Keratinocyte (primary cell): ENCODE results near the gene ERFL. TPM values are rescaled to one million over a fixed set of nuclear protein-coding genes. Genes with fewer than 3 reads are reported as not detected.

ENCODE experiments used
- DNase-seq: peaks from one replicate; pipeline ENCODE4 v3.0.0-alpha.2; 2011; ENCODE audit warnings: low read depth, missing footprints, low spot score
- FAIRE-seq: peaks from 2 replicates; lab custom pipeline; 2011; peaks lifted over from hg19 to GRCh38; lab: Jason Lieb, UNC
- H2AFZ ChIP-seq: 2 replicates; pipeline ENCODE4 v1.6.0; 2012; ENCODE audit warnings: low read length, control low read depth, inconsistent platforms; ENCODE audit not compliant: control insufficient read depth
- H3K27ac ChIP-seq: 2 replicates; pipeline ENCODE4 v1.5.1; 2011; ENCODE audit warnings: low read length; ENCODE audit not compliant: control insufficient read depth, insufficient read depth
- H3K27me3 ChIP-seq: 3 replicates; pipeline ENCODE4 v1.6.0; 2011; ENCODE audit warnings: low read length; ENCODE audit not compliant: control insufficient read depth, insufficient read depth; ENCODE audit errors: extremely low read depth
- H3K36me3 ChIP-seq, 2 experiments: 2 replicates in 1 of 2; 3 replicates in 1 of 2; pipeline ENCODE4 v1.5.1; 2011; ENCODE audit warnings: low read length in 2 of 2, mild to moderate bottlenecking in 1 of 2; ENCODE audit not compliant: control insufficient read depth in 2 of 2, insufficient read depth in 2 of 2; ENCODE audit errors: extremely low read depth in 1 of 2
- H3K4me1 ChIP-seq: 3 replicates; pipeline ENCODE4 v1.5.1; 2011; ENCODE audit warnings: low read length; ENCODE audit not compliant: control insufficient read depth, insufficient read depth; ENCODE audit errors: extremely low read depth
- H3K4me2 ChIP-seq: 3 replicates; pipeline ENCODE4 v1.6.0; 2011; ENCODE audit warnings: low read depth, low read length; ENCODE audit not compliant: control insufficient read depth, insufficient read depth; ENCODE audit errors: extremely low read depth
- H3K4me3 ChIP-seq, 3 experiments: fragments of 200-600 bp in 1 of 3; sonication (generic) in 1 of 3; 2 replicates in 2 of 3; 3 replicates in 1 of 3; pipeline ENCODE4 v1.5.1; 2011 to 2016; ENCODE audit warnings: low read length in 3 of 3, mild to moderate bottlenecking in 3 of 3, control low read depth in 2 of 3, inconsistent platforms in 1 of 3, low read depth in 1 of 3, mixed read lengths in 1 of 3, mixed run types in 1 of 3, moderate library complexity in 1 of 3; ENCODE audit not compliant: control insufficient read depth in 2 of 3, insufficient read depth in 2 of 3; ENCODE audit errors: extremely low read depth in 1 of 3
- H3K79me2 ChIP-seq: 2 replicates; pipeline ENCODE4 v1.6.0; 2012; ENCODE audit warnings: low read length; ENCODE audit not compliant: control insufficient read depth, insufficient read depth
- H3K9ac ChIP-seq: 3 replicates; pipeline ENCODE4 v1.6.0; 2011; ENCODE audit warnings: low read length; ENCODE audit not compliant: control insufficient read depth, insufficient read depth; ENCODE audit errors: extremely low read depth
- H3K9me1 ChIP-seq: 3 replicates; pipeline ENCODE4 v1.6.0; 2011; ENCODE audit warnings: low read length; ENCODE audit not compliant: control insufficient read depth, insufficient read depth; ENCODE audit errors: extremely low read depth
- H3K9me3 ChIP-seq: 2 replicates; pipeline ENCODE4 v1.5.1; 2012; ENCODE audit warnings: low read depth, low read length; ENCODE audit not compliant: control insufficient read depth
- H4K20me1 ChIP-seq: 3 replicates; pipeline ENCODE4 v1.6.0; 2011; ENCODE audit warnings: low read length; ENCODE audit not compliant: control insufficient read depth, insufficient read depth; ENCODE audit errors: extremely low read depth
- EZH2 ChIP-seq: IDR thresholded peaks from one replicate; pipeline ENCODE4 v1.6.1; 2012; ENCODE audit warnings: inconsistent platforms, mild to moderate bottlenecking, low read length, moderate library complexity
- dilution Hi-C: fragments of 300-500 bp; cut with MboI; formaldehyde crosslinking; loops from one replicate; pipeline ENCODE4 v1.7.0; 2020; ENCODE audit warnings: low sequenced_read_pairs; ENCODE audit not compliant: extremely low pct_ligation_motif_present
- polyA plus RNA-seq, 5 experiments: library from polyadenylated mRNA; depleted of rRNA in 3 of 5; stranded (reverse) in 3 of 5; stranded (forward) in 1 of 5; unstranded in 1 of 5; fragments of >200 nt; gene quantifications; 1 replicate in 1 of 5; 2 replicates in 3 of 5; 3 replicates in 1 of 5; pipeline versions ENCODE4 v1.2.1 to v1.2.3, GENCODE V29; 2011 to 2012; ENCODE audit warnings: missing spikeins in 2 of 5, low read depth in 1 of 5, low replicate concordance in 1 of 5
- TF ChIP-seq, protein P1 (sequence below), 3 experiments: IDR thresholded peaks in 1 of 3; conservative IDR thresholded peaks in 1 of 3; optimal IDR thresholded peaks in 1 of 3; 2 replicates in 2 of 3; 3 replicates in 1 of 3; pipeline versions ENCODE3 to v1.5.1; 2011; ENCODE audit warnings: low read length in 3 of 3, mild to moderate bottlenecking in 3 of 3, moderate library complexity in 2 of 3, control low read depth in 1 of 3, inconsistent platforms in 1 of 3; ENCODE audit not compliant: insufficient read depth in 2 of 3; ENCODE audit errors: extremely low read depth in 1 of 3

The ERFL gene
- polyA plus RNA-seq, 1 donor (not counting 4 experiments of a cell fraction or from before 2014, with no cell fraction given) = not detected

DNA sequence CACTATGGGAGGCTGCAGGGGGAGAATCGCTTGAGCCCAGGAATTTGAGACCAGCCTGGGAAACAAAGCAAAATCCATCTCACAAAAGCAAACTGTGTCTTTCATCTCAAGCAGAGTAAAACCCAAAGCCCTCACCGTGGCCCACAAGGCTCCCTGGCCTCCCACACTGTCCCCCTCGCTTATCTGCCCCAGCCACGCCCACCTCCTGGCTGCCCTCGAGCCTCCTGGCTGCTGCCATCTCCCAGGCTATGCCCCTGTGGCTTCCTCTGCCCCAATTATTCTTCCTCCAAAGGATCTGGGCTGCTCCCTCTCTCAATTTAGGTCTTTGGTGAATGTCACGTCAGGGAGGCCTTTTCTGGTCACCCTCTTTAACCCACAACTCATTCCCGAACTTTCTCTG, 27.3 kb upstream of the ERFL start:
- DNase-seq (no peak), FAIRE-seq (no peak)
- Histone ChIP-seq H3K4me3 (no peak overlapping the region), H3K27ac (no peak overlapping the region), H2AFZ (no peak overlapping the region), H3K36me3 (peaks cover 0 to 9% of the 10 kb centered on the region in 2 experiments), H3K9me1 (no peaks in the 10 kb centered on the region), H3K9me3 (no peaks in the 10 kb centered on the region), H3K4me1 (peaks cover 14% of the 10 kb centered on the region), H3K9ac (no peak overlapping the region), H3K4me2 (no peak overlapping the region), H4K20me1 (peaks cover 7% of the 10 kb centered on the region), H3K79me2 (no peaks in the 10 kb centered on the region), H3K27me3 (no peaks in the 10 kb centered on the region)
- dilution Hi-C loops = no loop called here
- TF ChIP-seq EZH2 = no peak
- TF ChIP-seq, protein P1, sequence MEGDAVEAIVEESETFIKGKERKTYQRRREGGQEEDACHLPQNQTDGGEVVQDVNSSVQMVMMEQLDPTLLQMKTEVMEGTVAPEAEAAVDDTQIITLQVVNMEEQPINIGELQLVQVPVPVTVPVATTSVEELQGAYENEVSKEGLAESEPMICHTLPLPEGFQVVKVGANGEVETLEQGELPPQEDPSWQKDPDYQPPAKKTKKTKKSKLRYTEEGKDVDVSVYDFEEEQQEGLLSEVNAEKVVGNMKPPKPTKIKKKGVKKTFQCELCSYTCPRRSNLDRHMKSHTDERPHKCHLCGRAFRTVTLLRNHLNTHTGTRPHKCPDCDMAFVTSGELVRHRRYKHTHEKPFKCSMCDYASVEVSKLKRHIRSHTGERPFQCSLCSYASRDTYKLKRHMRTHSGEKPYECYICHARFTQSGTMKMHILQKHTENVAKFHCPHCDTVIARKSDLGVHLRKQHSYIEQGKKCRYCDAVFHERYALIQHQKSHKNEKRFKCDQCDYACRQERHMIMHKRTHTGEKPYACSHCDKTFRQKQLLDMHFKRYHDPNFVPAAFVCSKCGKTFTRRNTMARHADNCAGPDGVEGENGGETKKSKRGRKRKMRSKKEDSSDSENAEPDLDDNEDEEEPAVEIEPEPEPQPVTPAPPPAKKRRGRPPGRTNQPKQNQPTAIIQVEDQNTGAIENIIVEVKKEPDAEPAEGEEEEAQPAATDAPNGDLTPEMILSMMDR (optimal IDR thresholded peaks at IDR 0.05 in 1 of 3, IDR thresholded peaks at IDR 0.05 in 1 of 3, conservative IDR thresholded peaks at IDR 0.05 in 1 of 3; ENCODE audit: extremely low read depth in 1 of 3, insufficient read depth in 2 of 3, low read length in 3 of 3) = no peak

DNA sequence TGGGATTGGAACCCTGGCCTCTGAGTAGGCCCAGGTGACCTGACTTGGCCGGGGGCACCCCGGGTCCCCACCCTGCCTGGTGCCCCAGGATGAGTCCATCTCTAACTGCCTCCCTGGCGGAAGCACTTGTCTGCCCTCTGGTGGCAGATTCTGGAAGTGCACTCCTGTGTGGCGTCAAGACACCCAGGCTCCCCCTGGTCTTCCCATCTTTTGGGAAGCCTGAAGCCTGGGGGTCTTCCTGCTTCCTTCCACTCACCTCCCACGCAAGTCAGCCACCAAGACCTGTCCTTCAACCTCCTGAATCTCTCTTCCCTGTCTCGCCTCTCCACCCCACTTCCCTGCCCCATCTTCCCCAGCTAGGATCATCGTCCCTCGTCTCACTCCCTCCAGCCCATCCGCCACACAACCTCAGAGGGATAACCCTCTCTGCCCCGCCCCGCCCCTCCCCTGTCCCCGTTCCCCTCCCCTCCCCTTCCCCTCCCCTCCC, 23.5 kb upstream of the ERFL start:
- Histone ChIP-seq H2AFZ (peak overlapping the region; percentile 76), H3K27me3 (no peaks in the 10 kb centered on the region), H3K27ac (no peak overlapping the region), H3K4me1 (no peaks in the 10 kb centered on the region), H3K9ac (no peak overlapping the region), H3K9me3 (no peaks in the 10 kb centered on the region), H3K79me2 (no peaks in the 10 kb centered on the region), H3K9me1 (no peaks in the 10 kb centered on the region), H4K20me1 (no peaks in the 10 kb centered on the region), H3K4me2 (peak overlapping the region; percentile 70), H3K36me3 (peaks cover 0 to 6% of the 10 kb centered on the region in 2 experiments), H3K4me3 (no peak overlapping the region)
- TF ChIP-seq EZH2 = no peak
- TF ChIP-seq, protein P1 (optimal IDR thresholded peaks at IDR 0.05 in 1 of 3, IDR thresholded peaks at IDR 0.05 in 1 of 3, conservative IDR thresholded peaks at IDR 0.05 in 1 of 3; ENCODE audit: extremely low read depth in 1 of 3, insufficient read depth in 2 of 3, low read length in 3 of 3) = peak; percentile 94 to 99 (median 98)
- FAIRE-seq = peak; percentile 43
- peak; percentile 35 for DNase-seq
- dilution Hi-C loops = no loop called here
